Esophagus muscularis mucosa (tissue), 4 donors: ENCODE results near the gene PDSS2. TPM values are rescaled to one million over a fixed set of nuclear protein-coding genes. Genes with fewer than 3 reads are reported as not detected.

Experiments used
- DNase-seq: peaks from one replicate; pipeline ENCODE4 v3.0.0-alpha.2; 2017; ENCODE audit errors: extremely low spot score
- H3K27ac ChIP-seq, 4 donors: fragments of 200-600 bp; sonication (generic); replicated peaks in 1 of 4; 1 replicate in 3 of 4; 2 replicates in 1 of 4; pipeline ENCODE4 v1.5.1; 2016 to 2019; ENCODE audit warnings: mild to moderate bottlenecking in 1 of 4
- H3K27me3 ChIP-seq, 4 donors: fragments of 200-600 bp; sonication (generic); one replicate each; pipeline versions ENCODE4 v1.5.1 to v1.6.0; 2016 to 2019
- H3K36me3 ChIP-seq, 4 donors: fragments of 200-600 bp; sonication (generic); one replicate each; pipeline ENCODE4 v1.5.1; 2016 to 2019
- H3K4me1 ChIP-seq, 4 donors: fragments of 200-600 bp; sonication (generic); one replicate each; pipeline ENCODE4 v1.5.1; 2016 to 2019
- H3K4me3 ChIP-seq, 4 donors: fragments of 200-600 bp; sonication (generic); 1 replicate in 2 of 4; 2 replicates in 2 of 4; pipeline ENCODE4 v1.5.1; 2016 to 2019; ENCODE audit warnings: mild to moderate bottlenecking in 4 of 4, moderate library complexity in 1 of 4
- H3K9me3 ChIP-seq, 4 donors: fragments of 200-600 bp; sonication (generic); 1 replicate in 3 of 4; 2 replicates in 1 of 4; pipeline ENCODE4 v1.5.1; 2016 to 2019
- CTCF ChIP-seq, 3 experiments: fragments of 200-600 bp in 2 of 3; fragments of 450-650 bp in 1 of 3; sonication (generic) in 2 of 3; IDR thresholded peaks; one replicate each; pipeline ENCODE4 v1.5.1; 2017 to 2019; ENCODE audit warnings: antibody characterized with exemption in 3 of 3, mild to moderate bottlenecking in 2 of 3, moderate library complexity in 1 of 3
- EP300 ChIP-seq: sonication (generic); formaldehyde crosslinking; IDR thresholded peaks from one replicate; pipeline ENCODE4 v1.6.1; 2017; ENCODE audit warnings: antibody characterized with exemption
- POLR2A ChIP-seq: fragments of 450-650 bp; IDR thresholded peaks from one replicate; pipeline ENCODE4 v1.6.1; 2017; ENCODE audit warnings: antibody characterized with exemption, moderate library complexity, mild to moderate bottlenecking, low read depth
- POLR2AphosphoS5 ChIP-seq, 2 donors: sonication (generic); formaldehyde crosslinking; IDR thresholded peaks; one replicate each; pipeline ENCODE4 v1.6.1; 2017; ENCODE audit warnings: antibody characterized with exemption in 2 of 2
- WGBS: methylation state at CpG from one replicate; pipeline ENCODE4 v1.1.5; 2018; 5-methylcytosine and 5-hydroxymethylcytosine counted together
- intact Hi-C: fragments of 100-400 bp; cut with DNase I; formaldehyde crosslinking; loops from one replicate; pipeline ENCODE4 v1.15.1; 2023
- total RNA-seq, 4 donors: library from RNA; depleted of rRNA; stranded (reverse); fragments of >200 nt; gene quantifications; one replicate each; pipeline versions ENCODE4 v1.1.0 to v1.2.1, GENCODE V29; 2016

PDSS2 gene
- total RNA-seq, 4 donors from 2014 or later: 6.6 to 10.8 (median 8.7) TPM

GRCh38 chr6:107392069-107392468, 67.3 kb downstream of the PDSS2 start:
- H3K36me3 ChIP-seq: no peaks in the 10 kb centered on the region
- H3K4me3 ChIP-seq: no peak overlapping the region
- no peak overlapping the region for H3K27ac ChIP-seq
- TF ChIP-seq EP300 (no peak), POLR2AphosphoS5 (IDR thresholded peaks at IDR 0.05) (no peak), POLR2A (no peak), CTCF (IDR thresholded peaks at IDR 0.05) (no peak)
- intact Hi-C loops: no loop called here
- DNase-seq: no peak
- H3K4me1 ChIP-seq: no peaks in the 10 kb centered on the region
- peaks cover 0 to 9% (median 0%) of the 10 kb centered on the region in 4 donors for H3K9me3 ChIP-seq
- no peaks in the 10 kb centered on the region for H3K27me3 ChIP-seq
- 94% methylated on average over 2 of the region's 2 CpGs for WGBS

GRCh38 chr6:107390685-107391435, 68.5 kb downstream of the PDSS2 start:
- Histone ChIP-seq H3K4me1 (no peaks in the 10 kb centered on the region), H3K36me3 (no peaks in the 10 kb centered on the region), H3K27me3 (no peaks in the 10 kb centered on the region), H3K27ac (no peak overlapping the region), H3K9me3 (peaks cover 0 to 9% (median 0%) of the 10 kb centered on the region in 4 donors), H3K4me3 (no peak overlapping the region)
- intact Hi-C loops: no loop called here
- TF ChIP-seq CTCF (IDR thresholded peaks at IDR 0.05): no peak
- TF ChIP-seq POLR2AphosphoS5 (IDR thresholded peaks at IDR 0.05): no peak
- TF ChIP-seq POLR2A: no peak
- TF ChIP-seq EP300: no peak
- DNase-seq: no peak

DNA sequence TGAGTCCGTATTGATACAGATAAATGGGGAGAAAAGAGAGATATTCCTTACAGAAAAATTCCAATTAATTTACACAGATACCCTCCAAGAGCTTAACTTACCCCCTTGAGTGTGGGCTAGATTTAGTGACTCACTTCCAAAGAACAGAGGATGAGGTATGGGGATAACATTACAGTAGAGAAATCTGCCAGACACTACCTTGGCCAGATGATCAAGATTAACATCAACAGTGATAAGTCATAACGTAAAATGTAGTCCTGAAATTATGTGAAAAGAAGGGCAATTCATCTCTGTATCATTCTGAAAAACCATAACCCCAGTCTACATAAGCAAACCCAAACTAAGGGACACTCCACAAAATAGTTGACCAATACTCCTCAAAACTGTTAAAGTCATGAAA, 69.3 kb downstream of the PDSS2 start:
- H3K4me3 ChIP-seq: no peak overlapping the region
- intact Hi-C loops: no loop called here
- 92% methylated on average over 2 of the region's 2 CpGs for WGBS

DNA sequence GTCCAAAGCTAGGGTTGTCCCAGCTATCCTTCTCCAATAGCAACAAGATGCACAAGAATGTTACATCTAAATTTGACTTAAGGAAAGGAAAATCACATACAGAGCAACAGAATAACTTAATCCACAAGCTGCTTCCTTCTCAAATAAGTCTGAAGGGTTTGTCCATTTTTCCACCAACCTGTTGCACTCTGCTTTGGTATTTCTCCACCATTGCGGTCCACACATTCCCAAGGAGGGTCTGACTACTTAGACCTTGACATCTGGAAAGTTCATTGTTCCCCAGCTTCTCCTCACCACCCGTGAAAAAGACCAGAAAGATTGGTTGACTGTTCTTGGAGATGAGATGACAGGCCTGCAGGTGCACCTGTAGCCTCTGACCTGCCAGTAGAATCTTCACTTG, 72.5 kb downstream of the PDSS2 start:
- no peaks in the 10 kb centered on the region for H3K9me3 ChIP-seq
- no peaks in the 10 kb centered on the region for H3K4me1 ChIP-seq
- H3K4me3 ChIP-seq: no peak overlapping the region
- TF ChIP-seq CTCF (IDR thresholded peaks at IDR 0.05) (no peak), EP300 (no peak), POLR2A (no peak), POLR2AphosphoS5 (IDR thresholded peaks at IDR 0.05) (no peak)
- WGBS: 93% methylated on average over 2 of the region's 2 CpGs
- no peak for DNase-seq
- H3K27ac ChIP-seq: no peak overlapping the region
- intact Hi-C loops: no loop called here
- H3K27me3 ChIP-seq: no peaks in the 10 kb centered on the region
- no peaks in the 10 kb centered on the region for H3K36me3 ChIP-seq

More for the DNA sequence above, 69.3 kb downstream of the PDSS2 start:
- no peak for DNase-seq
- Histone ChIP-seq H3K4me1 (no peaks in the 10 kb centered on the region), H3K27ac (no peak overlapping the region), H3K9me3 (peaks cover 0 to 9% (median 0%) of the 10 kb centered on the region in 4 donors), H3K36me3 (no peaks in the 10 kb centered on the region), H3K27me3 (no peaks in the 10 kb centered on the region)
- no peak for TF ChIP-seq POLR2AphosphoS5 (IDR thresholded peaks at IDR 0.05)
- no peak for TF ChIP-seq POLR2A
- no peak for TF ChIP-seq CTCF (IDR thresholded peaks at IDR 0.05)
- no peak for TF ChIP-seq EP300

DNA sequence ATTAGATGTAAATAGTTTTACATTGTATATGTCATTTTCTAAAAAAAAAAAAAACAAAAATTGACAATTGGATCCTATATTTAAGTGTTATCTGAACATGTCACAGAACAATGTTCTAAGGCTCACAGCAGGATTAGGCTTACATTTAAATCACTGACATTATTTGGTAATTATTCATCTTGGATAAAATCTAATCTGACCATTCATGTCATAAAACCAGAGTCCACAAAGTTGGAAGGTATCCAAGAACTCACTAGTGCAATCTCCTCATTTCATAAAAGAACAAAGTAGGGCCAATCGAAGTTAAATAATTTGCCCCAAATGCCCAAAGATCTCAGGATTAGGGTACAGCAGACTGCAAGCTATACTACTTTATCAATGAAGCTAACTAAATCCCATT, 73.0 kb downstream of the PDSS2 start:
- WGBS: 81% methylated on average over 1 of the region's 1 CpG

More for the DNA sequence above, 73.0 kb downstream of the PDSS2 start:
- no peaks in the 10 kb centered on the region for H3K9me3 ChIP-seq
- no peak overlapping the region for H3K4me3 ChIP-seq
- intact Hi-C loops: no loop called here
- H3K27me3 ChIP-seq: no peaks in the 10 kb centered on the region
- no peaks in the 10 kb centered on the region for H3K36me3 ChIP-seq
- H3K27ac ChIP-seq: no peak overlapping the region
- TF ChIP-seq EP300 (no peak), POLR2A (no peak), POLR2AphosphoS5 (IDR thresholded peaks at IDR 0.05) (no peak), CTCF (IDR thresholded peaks at IDR 0.05) (no peak)
- no peaks in the 10 kb centered on the region for H3K4me1 ChIP-seq
- no peak for DNase-seq
